ENCODE measurements around the gene CLUH.
A peak's percentile ranks its signal among the peaks of the same experiment; 100 is the strongest.

DNA sequence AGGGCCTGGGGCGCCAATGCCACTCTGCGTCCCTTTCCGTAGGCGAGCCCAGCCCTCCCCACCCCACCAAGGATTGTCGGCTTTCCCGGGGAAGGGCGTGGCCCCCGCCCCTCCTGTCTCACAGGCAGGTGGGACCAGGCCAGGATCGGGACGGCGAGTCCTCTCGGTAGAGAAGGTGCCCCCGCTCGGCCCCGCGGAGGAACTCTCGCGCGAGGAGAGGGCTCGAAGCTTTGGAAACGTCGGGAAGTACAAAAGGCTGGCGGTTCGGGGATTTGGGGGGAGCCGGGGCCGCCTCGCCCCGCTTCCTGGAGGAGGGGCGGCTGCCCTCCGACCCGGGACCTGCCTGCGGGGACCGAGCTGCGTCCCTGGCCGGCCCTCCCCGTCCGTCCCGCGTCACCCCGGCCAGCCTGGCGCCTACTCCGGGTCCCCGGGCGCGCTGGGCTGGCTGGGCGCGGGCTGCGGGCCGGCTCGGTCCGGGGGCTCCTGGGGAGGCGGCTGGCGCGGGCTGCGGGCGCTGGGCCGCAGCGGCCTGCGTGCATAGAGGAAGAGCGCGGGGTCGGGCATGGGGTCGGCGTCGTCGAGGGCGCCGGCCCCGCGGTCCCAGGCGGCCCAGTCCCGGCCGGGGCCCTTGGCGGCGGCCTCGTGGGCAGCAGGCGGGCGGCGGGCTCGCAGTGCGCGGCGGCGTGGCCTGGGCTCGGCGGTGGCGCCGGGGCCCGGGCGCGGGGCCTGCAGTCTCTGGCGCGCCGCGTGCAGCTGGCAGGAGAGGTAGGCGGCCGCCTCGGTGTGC lies 12.6 kb upstream of the CLUH start:
- TF ChIP-seq EZH2phosphoT487 (IDR thresholded peaks at IDR 0.05; ENCODE audit: insufficient read depth, low read depth) (no peak), EZH2 (IDR thresholded peaks at IDR 0.05; ENCODE audit: insufficient read depth, poor library complexity, severe bottlenecking) (peak; percentile 26)
